KMS-11 (cell line): ENCODE measurements around the gene NFIB.

Source experiments
- H2AFZ ChIP-seq: fragments of 200-600 bp; sonication (generic); 2 replicates; pipeline ENCODE4 v1.6.1; 2016; ENCODE audit warnings: antibody characterized with exemption, mixed run types, low read depth
- H3K27ac ChIP-seq: fragments of 200-600 bp; sonication (generic); 2 replicates; pipeline ENCODE4 v1.6.1; 2016; ENCODE audit warnings: mild to moderate bottlenecking, mixed run types
- H3K27me3 ChIP-seq: fragments of 200-600 bp; sonication (generic); 2 replicates; pipeline ENCODE4 v1.6.1; 2017; ENCODE audit warnings: mild to moderate bottlenecking, low read depth, mixed run types, moderate library complexity; ENCODE audit not compliant: insufficient read depth
- H3K36me3 ChIP-seq: fragments of 200-600 bp; sonication (generic); 2 replicates; pipeline ENCODE4 v1.6.1; 2017; ENCODE audit warnings: mild to moderate bottlenecking, mixed run types; ENCODE audit not compliant: insufficient read depth
- H3K4me1 ChIP-seq: fragments of 200-600 bp; sonication (generic); 2 replicates; pipeline ENCODE4 v1.6.1; 2016; ENCODE audit warnings: mild to moderate bottlenecking, low read depth, mixed run types; ENCODE audit not compliant: poor library complexity, severe bottlenecking
- H3K4me2 ChIP-seq: fragments of 200-600 bp; sonication (generic); 2 replicates; pipeline ENCODE4 v1.7.0; 2016; ENCODE audit warnings: mild to moderate bottlenecking, mixed run types
- H3K4me3 ChIP-seq: fragments of 200-600 bp; sonication (generic); IDR thresholded peaks from 2 replicates; pipeline ENCODE4 v1.6.1; 2017; ENCODE audit warnings: low read depth, low read length, mixed read lengths; ENCODE audit not compliant: insufficient read depth
- H3K79me2 ChIP-seq: fragments of 200-600 bp; sonication (generic); 2 replicates; pipeline ENCODE4 v1.6.1; 2016; ENCODE audit warnings: low read depth, mixed run types; ENCODE audit not compliant: insufficient read depth
- H3K9ac ChIP-seq: fragments of 200-600 bp; sonication (generic); 2 replicates; pipeline ENCODE4 v1.6.1; 2016; ENCODE audit warnings: mild to moderate bottlenecking, mixed run types
- H4K20me1 ChIP-seq: fragments of 200-600 bp; sonication (generic); 2 replicates; pipeline ENCODE4 v1.6.1; 2016; ENCODE audit warnings: mild to moderate bottlenecking, mixed run types; ENCODE audit not compliant: insufficient read depth
- CTCF ChIP-seq: fragments of 200-600 bp; sonication (generic); conservative IDR thresholded peaks from 2 replicates; pipeline ENCODE4 v1.6.1; 2017; ENCODE audit warnings: low read depth, mild to moderate bottlenecking, antibody characterized with exemption, low read length, moderate library complexity, mixed read lengths

Gene NFIB

GRCh38 chr9:14219850-14220249, 94.1 kb downstream of the NFIB start:
- H4K20me1 ChIP-seq = no peaks in the 10 kb centered on the region
- no peak for TF ChIP-seq CTCF
- no peak overlapping the region for H3K9ac ChIP-seq
- no peak overlapping the region for H3K4me3 ChIP-seq
- no peak overlapping the region for H3K27ac ChIP-seq
- H3K4me1 ChIP-seq = no peaks in the 10 kb centered on the region
- no peak overlapping the region for H3K4me2 ChIP-seq
- H3K36me3 ChIP-seq = no peaks in the 10 kb centered on the region
- H3K79me2 ChIP-seq = no peaks in the 10 kb centered on the region
- H3K27me3 ChIP-seq = no peaks in the 10 kb centered on the region
- H2AFZ ChIP-seq = no peak overlapping the region

- Histone ChIP-seq H2AFZ (no peak overlapping the region), H3K79me2 (no peaks in the 10 kb centered on the region)
Measured at GRCh38 chr9:14218253-14218652, 95.7 kb downstream of the NFIB start.

DNA sequence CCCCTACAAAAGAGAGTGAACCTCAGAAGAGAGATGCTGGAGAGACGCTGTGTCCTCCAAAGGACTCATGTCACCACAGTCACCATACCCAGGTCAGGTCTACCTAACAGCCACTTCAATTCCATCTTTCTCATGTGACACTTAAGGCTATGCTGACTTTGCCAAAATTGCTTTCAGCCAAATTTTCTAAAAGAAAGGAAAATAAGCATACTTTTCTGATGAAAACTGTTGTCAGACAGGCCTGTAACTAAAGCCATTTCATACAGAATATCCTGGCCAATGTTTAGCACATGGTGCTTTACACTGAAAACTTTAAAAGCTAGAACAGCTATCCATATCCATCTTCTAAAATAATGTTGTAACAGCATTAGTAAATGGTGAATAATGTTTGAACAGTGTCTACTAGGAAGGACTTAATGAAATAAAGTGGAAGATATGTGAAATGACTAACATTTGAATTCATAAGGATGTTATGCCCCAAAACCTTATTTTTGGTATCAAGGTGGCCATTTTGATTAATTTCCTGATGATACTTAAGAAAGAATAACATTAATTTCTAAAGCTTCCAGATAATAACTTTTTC, 97.2 kb downstream of the NFIB start:
- no peaks in the 10 kb centered on the region for H4K20me1 ChIP-seq
- no peak overlapping the region for H2AFZ ChIP-seq
- H3K27me3 ChIP-seq = no peaks in the 10 kb centered on the region
- no peaks in the 10 kb centered on the region for H3K79me2 ChIP-seq
- H3K4me3 ChIP-seq = no peak overlapping the region
- H3K36me3 ChIP-seq = no peaks in the 10 kb centered on the region
- H3K4me2 ChIP-seq = no peak overlapping the region
- H3K4me1 ChIP-seq = no peaks in the 10 kb centered on the region
- no peak overlapping the region for H3K27ac ChIP-seq
- no peak for TF ChIP-seq CTCF
- no peak overlapping the region for H3K9ac ChIP-seq

More at GRCh38 chr9:14218253-14218652, 95.7 kb downstream of the NFIB start:
- Histone ChIP-seq H3K4me1 (no peaks in the 10 kb centered on the region), H3K27ac (no peak overlapping the region), H3K27me3 (no peaks in the 10 kb centered on the region), H3K9ac (no peak overlapping the region), H4K20me1 (no peaks in the 10 kb centered on the region), H3K4me2 (no peak overlapping the region), H3K4me3 (no peak overlapping the region), H3K36me3 (no peaks in the 10 kb centered on the region)
- no peak for TF ChIP-seq CTCF

GRCh38 chr9:14215614-14216013, 98.3 kb downstream of the NFIB start:
- no peak for TF ChIP-seq CTCF
- no peak overlapping the region for H3K4me3 ChIP-seq
- H3K79me2 ChIP-seq = no peaks in the 10 kb centered on the region
- H3K27ac ChIP-seq = no peak overlapping the region
- no peak overlapping the region for H3K9ac ChIP-seq
- no peak overlapping the region for H2AFZ ChIP-seq
- no peaks in the 10 kb centered on the region for H3K4me1 ChIP-seq
- H3K36me3 ChIP-seq = no peaks in the 10 kb centered on the region
- H3K27me3 ChIP-seq = no peaks in the 10 kb centered on the region
- no peak overlapping the region for H3K4me2 ChIP-seq
- no peaks in the 10 kb centered on the region for H4K20me1 ChIP-seq
